ENCODE data around the gene MAMDC2. TPM values are rescaled to one million over a fixed set of nuclear protein-coding genes. Genes with fewer than 3 reads are reported as not detected.

The MAMDC2 gene
- total RNA-seq, 2 donors from 2014 or later: 2.3 to 7.0 TPM

GRCh38 chr9:70170151-70170790 is 126.6 kb downstream of the MAMDC2 start:
- no peaks in the 10 kb centered on the region for H3K4me1 ChIP-seq
- intact Hi-C loops (cut with DNase I): no loop called here
- H3K9ac ChIP-seq (ENCODE audit: low read depth in 2 of 2, low read length in 2 of 2): no peak overlapping the region
- no peaks in the 10 kb centered on the region for H3K27me3 ChIP-seq
- no peaks in the 10 kb centered on the region for H3K9me3 ChIP-seq
- no peaks in the 10 kb centered on the region for H3K36me3 ChIP-seq
- TF ChIP-seq CTCF (IDR thresholded peaks at IDR 0.05): no peak
- H3K4me3 ChIP-seq: no peak overlapping the region
- DNase-seq: no peak
- no peak overlapping the region for H3K27ac ChIP-seq

GRCh38 chr9:70172532-70172931 is 128.9 kb downstream of the MAMDC2 start:
- no peak overlapping the region for H3K4me3 ChIP-seq
- H3K9ac ChIP-seq (ENCODE audit: low read depth in 2 of 2, low read length in 2 of 2): no peak overlapping the region
- no peaks in the 10 kb centered on the region for H3K36me3 ChIP-seq
- DNase-seq: no peak
- H3K4me1 ChIP-seq: no peaks in the 10 kb centered on the region
- no peak overlapping the region for H3K27ac ChIP-seq
- H3K27me3 ChIP-seq: no peaks in the 10 kb centered on the region
- no peak for TF ChIP-seq CTCF (IDR thresholded peaks at IDR 0.05)
- H3K9me3 ChIP-seq: no peaks in the 10 kb centered on the region
- intact Hi-C loops (cut with DNase I): no loop called here

GRCh38 chr9:70177121-70177520 is 133.5 kb downstream of the MAMDC2 start:
- H3K4me1 ChIP-seq: no peaks in the 10 kb centered on the region
- no peak overlapping the region for H3K9ac ChIP-seq (ENCODE audit: low read depth in 2 of 2, low read length in 2 of 2)
- no peaks in the 10 kb centered on the region for H3K36me3 ChIP-seq
- H3K9me3 ChIP-seq: no peaks in the 10 kb centered on the region
- TF ChIP-seq CTCF (IDR thresholded peaks at IDR 0.05): no peak
- no peaks in the 10 kb centered on the region for H3K27me3 ChIP-seq
- no peak overlapping the region for H3K4me3 ChIP-seq
- intact Hi-C loops (cut with DNase I): no loop called here
- no peak for DNase-seq
- no peak overlapping the region for H3K27ac ChIP-seq

GRCh38 chr9:70192707-70193106 is 149.1 kb downstream of the MAMDC2 start:
- H3K4me3 ChIP-seq: no peak overlapping the region
- no peaks in the 10 kb centered on the region for H3K9me3 ChIP-seq
- no peaks in the 10 kb centered on the region for H3K27me3 ChIP-seq
- intact Hi-C loops (cut with DNase I): no loop called here
- H3K9ac ChIP-seq (ENCODE audit: low read depth in 2 of 2, low read length in 2 of 2): no peak overlapping the region
- TF ChIP-seq CTCF (IDR thresholded peaks at IDR 0.05): no peak
- no peaks in the 10 kb centered on the region for H3K36me3 ChIP-seq
- H3K4me1 ChIP-seq: no peaks in the 10 kb centered on the region
- DNase-seq: no peak
- H3K27ac ChIP-seq: no peak overlapping the region

GRCh38 chr9:70195456-70195855 is 151.8 kb downstream of the MAMDC2 start:
- Histone ChIP-seq H3K4me1 (no peaks in the 10 kb centered on the region), H3K4me3 (no peak overlapping the region), H3K9me3 (no peaks in the 10 kb centered on the region), H3K9ac (ENCODE audit: low read depth in 2 of 2, low read length in 2 of 2) (no peak overlapping the region), H3K27ac (no peak overlapping the region), H3K27me3 (no peaks in the 10 kb centered on the region), H3K36me3 (no peaks in the 10 kb centered on the region)
- intact Hi-C loops (cut with DNase I): no loop called here
- TF ChIP-seq CTCF (IDR thresholded peaks at IDR 0.05): no peak
- DNase-seq: no peak

Measured in colonic mucosa (tissue), 4 donors.